NCI-H526 treated with DMSO at 0.1 percent for 48 hours (cell line): ENCODE data around the gene SPTLC3.
A peak's percentile ranks its signal among the peaks of the same experiment; 100 is the strongest.

Experiments used
- DNase-seq: peaks from one replicate; lab custom pipeline; 2025; lab: John Stamatoyannopoulos, UW

Gene SPTLC3

DNA sequence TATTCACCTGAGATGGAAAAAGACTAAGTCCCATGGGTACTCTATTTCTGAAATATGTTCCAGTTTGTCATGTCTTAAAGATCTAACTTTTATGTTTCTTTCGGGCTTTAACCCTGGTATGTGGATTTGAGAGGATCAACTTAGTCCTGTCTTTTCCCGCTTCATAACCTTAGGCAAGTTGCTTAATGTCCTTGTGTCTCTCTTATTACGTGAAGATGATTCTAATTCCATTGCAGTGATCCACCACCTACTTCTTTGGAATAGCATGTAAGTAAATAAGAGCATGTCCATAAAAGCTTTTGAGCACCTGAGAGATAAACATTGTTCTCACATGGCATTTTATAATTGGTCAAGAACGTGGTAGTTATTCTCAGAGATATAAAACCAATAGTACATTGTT lies 23.0 kb downstream of the SPTLC3 start:
- DNase-seq = no peak

DNA sequence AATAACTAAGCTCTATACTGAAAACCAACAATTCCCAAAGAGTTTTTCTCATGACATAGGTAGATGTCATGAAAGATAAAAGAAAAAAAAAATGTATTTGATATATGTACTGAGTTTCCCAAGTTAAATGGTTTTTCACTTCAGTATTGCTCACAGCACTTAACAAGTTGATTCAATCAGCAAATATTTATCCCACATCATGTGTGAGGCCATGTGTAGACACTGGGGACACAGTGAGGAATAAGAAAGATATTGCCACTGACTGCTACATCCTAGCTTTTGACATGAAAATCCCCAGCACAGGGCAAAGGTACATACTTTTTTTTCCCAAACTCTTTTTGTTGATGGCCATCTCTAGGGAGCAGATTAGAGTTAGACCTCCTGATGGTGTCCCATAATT lies 25.3 kb downstream of the SPTLC3 start:
- no peak for DNase-seq

DNA sequence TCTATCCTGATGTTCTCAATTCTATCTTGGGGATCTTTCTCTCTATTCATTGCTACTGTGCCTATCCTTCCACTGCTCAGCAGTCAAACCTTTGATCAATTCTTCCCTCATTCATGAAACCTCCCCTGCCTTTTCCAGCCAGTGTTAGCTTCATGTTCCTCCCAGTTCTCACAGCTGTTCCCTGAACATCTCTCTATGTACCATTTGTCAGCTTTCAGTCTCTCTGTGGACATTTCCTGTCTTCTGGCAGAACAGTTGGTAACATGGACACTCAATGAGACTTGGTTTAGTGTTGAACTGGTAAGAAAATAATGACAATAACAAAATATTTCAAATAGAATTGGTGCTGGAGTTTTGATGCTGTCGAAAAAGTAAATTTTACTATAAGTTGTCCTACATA lies 26.2 kb downstream of the SPTLC3 start:
- no peak for DNase-seq

DNA sequence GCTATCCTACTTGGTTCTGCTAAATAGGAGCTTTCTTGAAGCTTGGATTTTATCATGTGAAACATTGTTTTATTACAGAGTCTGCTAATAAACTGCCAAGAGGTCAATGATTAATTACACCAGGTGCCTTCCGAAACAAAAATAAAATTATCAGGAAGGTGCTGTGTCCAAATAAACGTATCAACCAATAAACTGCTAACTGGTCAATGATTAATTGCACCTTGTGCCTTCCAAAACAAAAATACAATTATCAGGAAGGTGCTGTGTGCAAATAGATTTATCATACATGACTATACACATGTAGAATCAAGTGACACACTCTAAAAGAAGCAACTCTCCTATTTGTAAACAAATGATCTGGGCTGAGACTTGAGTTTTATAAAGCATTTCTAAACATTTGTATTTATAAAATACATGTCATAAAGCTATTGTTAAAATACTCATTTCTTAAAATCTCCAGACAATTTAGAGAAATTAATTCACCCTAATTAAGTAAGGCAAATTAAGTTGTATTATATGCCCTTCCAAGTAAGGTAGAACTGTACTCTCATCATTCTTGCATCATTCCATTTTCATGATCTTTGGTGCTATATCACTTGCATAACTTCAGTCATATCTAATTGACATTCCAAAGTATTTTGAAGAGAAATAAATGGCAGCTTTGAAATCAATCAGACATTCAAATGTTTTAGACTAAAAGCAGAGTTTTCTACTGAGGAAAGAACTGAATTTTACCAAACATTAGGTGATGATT lies 26.8 kb downstream of the SPTLC3 start:
- no peak for DNase-seq

DNA sequence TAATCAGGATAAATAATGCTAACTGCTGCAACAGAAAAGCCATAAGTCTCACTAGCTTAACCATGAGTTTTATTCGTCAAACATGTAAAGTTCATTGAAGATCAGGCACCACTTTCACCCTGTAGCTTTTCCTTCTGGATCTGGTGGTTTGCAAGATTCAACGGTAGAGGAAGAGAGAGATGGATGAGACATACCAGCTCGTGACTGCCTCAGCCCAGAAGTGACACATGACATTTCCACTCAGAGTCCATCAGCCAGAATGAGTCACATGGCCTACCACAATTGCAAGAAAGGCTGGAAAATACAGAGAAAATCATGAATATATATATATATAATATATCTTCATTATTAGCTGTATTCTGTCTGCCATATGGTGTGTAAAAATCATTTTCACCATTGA lies 29.0 kb downstream of the SPTLC3 start:
- DNase-seq = no peak

DNA sequence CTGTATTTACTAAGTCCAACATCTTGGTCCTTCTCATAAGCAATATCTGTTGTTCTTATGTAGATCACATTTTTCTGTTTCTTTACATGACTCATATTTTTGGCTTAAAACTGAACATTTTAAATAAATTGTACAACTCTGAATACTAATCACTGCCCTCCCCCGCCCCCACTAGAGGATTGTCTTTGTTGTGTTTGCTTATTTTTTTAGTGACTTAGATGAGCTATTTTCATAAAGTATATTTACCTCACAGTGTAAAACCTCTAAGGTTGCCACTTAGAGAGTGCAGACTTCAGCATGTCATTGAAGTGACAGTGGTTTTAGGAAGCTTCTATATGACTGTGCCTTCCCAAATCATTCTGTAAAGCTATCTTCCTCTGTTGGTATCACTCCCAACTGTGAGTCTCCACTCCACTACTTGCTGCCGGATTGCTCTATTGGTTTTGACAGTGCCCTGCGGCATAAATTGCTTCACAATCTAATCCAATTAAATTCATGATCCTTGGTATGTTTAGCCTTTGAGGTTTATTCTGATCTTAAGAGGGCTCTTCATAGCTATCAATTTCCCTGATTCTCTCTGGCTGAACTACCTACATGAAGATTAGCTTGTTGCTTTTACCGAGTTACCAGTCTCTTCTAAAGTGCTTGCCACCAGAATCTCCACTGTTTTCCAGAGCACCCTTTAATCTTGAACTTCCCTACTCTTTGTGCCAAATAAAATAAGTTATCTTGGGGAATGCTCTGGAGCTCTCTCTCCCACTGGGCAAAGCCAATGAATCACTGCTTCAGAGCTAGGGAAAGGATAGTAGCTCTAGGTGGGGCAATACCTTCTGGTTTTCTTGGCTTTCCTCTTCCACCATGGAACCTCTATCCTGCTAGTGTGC lies 33.0 kb downstream of the SPTLC3 start:
- DNase-seq = no peak

DNA sequence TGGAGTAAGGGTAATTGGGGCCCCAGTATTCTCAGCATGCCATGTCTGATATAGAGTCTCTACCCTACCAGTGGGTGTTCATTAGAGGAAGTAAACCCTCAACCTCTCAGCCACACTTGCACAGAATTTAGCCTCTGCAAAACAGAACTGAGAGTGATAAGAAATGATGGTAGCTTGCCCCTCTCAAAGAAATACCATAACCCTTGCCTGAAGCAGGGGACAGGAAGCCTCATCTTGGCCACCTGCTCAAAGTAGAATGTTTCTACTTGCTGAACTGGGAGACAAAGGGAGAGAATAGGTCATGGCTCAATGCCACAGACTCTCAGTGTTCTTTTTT lies 33.7 kb downstream of the SPTLC3 start:
- DNase-seq = no peak

DNA sequence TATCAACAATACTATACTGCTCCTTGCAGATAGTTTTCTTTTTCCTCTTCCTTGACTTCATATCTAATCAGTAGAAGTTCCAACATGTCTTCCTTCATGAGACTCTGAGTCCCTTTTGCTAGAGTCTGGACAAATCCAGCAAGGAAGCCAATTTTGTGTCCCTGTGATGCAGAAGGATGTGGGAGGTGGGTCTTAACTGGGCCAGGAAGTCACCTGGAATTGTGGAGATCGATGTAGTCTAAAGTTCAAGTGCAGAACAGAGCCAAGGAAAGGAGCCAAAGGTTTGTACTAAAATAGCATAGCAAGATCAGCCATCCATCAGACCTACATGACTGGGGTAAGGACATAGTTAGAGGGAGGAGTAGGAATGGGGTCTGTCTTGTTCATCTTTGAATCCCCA lies 37.6 kb downstream of the SPTLC3 start:
- DNase-seq = no peak

DNA sequence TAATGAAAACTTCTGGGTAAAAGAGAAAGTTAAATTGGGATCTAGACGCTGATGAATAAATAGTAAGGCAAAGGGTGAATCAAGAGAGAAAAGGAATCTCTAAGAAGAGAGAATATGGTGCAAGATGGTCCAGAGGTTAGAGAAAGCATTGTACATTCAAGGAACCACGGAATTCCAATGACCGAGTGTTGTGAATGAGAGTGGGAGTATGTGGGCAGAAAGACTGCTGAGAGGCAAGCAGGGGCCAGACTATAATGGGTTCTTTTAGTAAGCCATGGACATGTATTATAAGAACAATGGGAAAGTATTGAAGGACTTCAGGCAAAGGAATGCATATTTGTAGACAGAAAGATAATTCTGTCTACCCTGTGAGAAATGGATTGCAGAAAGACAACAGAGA lies 45.2 kb downstream of the SPTLC3 start:
- no peak for DNase-seq

DNA sequence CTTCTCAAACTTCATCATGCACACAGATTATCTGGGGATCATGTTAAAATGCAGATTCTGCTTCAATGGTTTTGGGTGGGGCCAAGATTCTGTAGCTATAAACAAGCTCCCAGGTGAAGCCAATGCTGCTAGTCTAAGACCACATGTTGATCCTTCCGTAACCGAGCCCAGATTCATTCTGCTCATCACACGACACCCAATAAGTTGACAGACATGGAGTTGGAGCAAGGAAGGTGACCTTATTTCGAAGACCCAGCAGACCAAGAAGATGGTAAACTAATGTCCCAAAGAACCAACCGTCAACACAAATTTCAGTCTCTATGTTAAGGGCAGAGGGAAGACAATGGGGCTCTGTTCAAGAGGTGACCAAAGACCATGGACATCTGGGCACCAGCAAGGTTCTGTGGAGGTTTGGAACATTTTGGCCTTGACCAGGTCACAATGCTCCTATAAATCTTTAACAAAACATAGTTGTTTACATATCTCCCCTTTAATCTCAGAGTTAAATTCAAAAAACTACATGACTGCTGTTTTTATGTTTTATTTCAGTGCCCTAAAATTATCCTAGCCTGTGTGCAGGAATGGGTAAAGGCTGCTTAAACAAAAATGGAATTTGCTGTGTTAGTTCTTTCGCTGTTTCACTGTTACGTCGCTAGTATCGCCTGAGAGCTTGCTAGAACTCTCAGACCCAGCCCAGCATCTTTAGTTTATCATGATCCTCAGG lies 50.1 kb downstream of the SPTLC3 start:
- DNase-seq = no peak

DNA sequence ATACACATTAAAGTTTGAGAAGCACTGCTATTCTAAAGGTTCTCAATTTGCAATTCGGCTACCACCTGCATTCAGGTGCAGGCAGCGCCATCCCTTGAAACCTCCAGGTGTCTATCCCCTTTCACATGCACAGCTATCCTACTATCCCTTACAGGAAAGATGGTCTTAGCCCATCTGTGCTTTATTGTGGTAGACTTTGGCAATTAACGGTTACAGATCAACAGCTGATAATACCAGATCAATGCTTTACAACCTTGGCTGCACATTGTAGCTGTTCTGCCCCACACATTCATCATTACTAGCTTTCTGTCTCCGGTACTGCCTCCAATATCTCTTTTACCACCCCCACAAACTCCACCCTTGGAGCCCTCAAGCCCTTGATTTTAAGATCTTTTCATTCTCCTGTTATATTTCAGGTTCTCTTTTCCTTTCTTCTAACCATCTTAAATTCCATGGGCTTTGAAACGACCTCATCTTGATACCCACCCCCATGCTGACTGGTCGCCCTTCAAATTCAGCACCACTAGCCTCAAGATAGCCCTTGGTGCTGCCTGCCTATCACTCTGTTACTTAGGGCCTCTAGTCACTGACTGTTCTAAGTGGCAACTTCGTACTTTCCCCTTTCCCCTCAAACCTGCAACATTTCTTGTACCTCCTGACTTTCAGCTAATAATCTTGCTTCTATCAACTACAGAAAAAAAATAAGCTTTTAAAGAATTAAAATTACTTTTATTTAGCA lies 50.8 kb downstream of the SPTLC3 start:
- DNase-seq = no peak

DNA sequence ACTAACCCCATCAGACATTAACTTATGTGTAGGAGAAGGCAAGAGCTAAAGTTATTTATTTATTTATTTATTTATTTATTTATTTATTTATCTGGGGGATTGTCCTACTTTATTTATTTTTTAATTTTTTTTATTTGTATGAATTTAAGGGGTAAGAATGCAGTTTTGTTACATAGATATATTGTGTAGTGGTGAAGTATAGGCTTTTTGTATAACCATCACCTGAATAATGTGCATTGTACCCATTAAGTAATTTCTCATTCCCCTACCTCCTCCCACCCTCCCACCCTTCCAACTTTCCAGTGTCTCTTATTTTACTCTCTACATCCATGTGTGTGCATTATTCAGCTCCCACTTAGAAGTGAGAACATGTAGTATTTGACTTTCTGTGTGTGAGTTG lies 51.6 kb downstream of the SPTLC3 start:
- no peak for DNase-seq

DNA sequence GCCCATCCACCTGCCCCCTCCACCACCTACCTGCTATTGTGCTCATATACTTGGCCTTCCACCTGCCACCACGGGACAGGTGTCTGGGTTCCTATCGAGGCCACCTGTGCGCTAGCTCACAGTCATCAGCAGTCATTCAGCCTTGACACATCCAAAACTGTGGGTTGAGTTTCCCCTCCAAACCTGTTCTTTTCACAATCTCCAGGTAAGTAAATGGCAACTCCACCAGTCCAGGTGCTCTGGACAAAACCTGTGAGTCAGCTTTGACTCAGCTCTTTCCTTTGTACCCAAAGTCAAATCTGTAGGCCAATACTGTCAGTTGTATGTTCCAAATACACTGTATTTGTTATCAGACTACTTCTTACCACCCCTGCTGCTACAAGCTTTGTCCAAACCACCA lies 52.6 kb downstream of the SPTLC3 start:
- DNase-seq = no peak

DNA sequence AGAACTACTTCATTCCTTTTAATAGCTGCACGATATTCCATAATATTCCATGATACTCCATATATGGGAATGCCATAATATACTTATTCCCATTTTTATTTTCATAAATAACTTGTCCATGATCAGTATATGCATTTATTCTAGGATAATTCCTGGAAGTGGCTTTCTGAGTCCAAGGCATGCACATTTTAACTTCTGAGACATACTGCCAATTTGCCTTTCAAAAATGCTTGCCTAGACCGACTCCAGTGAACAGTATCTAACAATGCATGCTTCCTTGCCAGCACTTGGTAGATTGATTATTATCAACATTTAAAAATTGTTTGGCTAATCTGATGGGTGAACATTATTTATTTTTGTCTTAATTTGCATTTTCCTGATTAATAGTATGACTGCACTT lies 54.0 kb downstream of the SPTLC3 start:
- DNase-seq = no peak

DNA sequence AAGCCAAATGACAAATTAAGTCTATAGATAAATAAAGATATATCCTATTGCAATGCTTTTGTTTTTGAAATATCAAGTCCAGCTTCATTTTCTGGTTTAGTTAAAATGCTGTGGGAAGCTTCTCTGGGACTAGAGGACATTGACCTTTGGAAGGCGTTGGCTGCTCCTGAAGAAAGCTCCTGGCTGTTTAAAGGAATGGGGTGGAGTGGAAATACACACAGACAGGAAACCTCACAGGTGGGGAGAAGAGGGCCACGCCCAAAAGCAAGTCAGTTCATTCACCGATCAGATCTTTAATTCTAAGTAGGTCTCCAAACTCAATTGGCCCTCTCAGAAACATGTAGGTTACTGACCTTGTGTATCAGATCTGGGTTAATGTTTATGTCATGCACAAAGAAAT lies 59.6 kb downstream of the SPTLC3 start:
- no peak for DNase-seq

DNA sequence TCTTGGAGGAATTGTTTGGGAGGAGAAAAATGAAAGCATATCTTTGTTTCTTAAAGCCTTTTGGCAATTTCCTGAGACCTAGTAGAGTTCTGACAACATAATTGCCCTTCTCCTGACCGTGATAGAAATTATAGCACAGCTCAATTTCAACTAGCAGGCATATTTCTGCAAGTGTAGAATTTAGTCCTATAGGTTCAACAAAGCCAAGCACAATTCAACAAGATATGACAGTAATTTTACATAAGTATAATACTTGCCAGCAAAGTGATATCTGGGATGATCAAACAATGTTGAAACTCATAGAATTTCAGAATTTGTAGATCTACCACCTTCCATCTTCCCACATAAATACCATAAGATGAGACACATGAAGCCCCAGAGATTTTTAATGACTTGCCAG lies 73.1 kb downstream of the SPTLC3 start:
- no peak for DNase-seq

DNA sequence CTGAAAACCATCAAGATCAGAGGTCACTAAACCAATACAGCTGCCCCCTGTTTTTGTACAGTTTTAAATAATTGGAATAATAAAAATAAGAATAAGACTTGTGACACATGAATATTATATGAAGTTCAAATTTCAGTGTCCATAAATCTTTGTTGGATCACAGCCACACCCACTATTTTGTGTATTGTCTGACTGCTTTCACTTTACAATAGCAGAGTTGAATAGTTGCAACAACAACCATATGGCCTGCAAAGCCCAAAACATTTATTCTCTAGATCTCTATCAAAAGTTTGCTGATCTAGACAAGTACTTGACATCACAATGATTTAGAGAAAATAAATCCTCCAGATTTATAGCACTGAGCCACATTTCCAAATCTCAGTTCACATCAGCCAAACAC lies 73.6 kb downstream of the SPTLC3 start:
- DNase-seq = no peak

DNA sequence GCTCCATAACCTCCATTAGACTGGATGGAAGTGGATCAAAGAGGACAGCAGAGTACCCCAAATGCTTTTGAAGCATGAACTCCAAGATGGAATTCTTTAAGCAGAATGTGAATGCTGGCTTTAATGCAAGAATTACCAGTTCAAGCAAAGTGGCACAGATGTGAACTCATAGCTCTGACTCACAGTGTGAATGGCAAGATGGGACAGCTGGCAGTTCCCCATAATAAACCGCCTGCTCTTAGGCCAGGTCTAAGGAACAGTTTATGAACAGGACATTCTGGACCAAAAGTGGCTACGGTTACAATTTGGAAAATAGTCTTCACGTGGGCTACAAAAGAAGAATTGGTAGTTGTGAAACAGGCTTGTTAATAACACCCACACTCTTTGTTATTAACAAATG lies 76.5 kb downstream of the SPTLC3 start:
- no peak for DNase-seq

DNA sequence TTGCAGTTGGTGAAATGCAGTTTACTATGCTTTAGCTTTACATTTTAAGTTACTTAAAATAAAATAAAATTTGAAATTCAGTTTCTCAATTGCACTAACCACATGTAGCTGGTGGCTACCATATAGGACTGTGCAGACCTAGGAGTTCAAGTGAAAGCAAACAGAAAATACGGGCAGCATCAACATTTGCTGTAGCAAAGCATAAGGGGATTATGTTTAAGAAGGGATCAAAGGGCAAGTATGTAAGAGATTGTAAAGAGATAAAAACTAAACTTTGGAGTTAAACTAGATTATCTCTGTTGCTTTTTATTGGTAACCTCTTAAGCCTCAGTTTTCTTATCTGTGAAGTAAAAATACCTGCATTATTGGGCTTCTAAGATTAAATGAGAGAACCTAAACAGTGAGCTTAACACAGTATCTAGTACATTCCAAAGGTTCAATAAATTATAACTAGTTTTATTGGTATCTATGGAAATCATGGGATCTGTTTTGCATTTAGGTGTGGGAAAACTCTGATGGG lies 81.2 kb downstream of the SPTLC3 start:
- peak; percentile 40 for DNase-seq

DNA sequence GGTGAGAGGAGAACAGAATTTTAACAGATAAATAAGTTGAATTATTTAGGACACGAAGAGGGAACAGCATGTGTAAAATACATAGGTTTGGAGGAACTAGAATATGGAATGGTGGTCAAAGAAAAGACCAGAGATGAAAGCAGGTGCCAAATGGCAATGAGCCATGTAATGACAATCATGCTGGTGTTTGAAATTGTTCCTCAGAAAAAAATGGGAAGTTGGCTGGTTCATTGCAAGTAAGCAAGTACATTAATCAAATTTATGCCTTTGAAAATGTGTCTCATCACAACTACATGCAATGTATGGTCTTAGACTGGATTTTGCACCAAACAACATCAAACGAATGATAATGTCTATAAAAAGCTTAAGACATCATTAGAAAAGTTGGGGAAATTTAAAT lies 83.3 kb downstream of the SPTLC3 start:
- DNase-seq = no peak

DNA sequence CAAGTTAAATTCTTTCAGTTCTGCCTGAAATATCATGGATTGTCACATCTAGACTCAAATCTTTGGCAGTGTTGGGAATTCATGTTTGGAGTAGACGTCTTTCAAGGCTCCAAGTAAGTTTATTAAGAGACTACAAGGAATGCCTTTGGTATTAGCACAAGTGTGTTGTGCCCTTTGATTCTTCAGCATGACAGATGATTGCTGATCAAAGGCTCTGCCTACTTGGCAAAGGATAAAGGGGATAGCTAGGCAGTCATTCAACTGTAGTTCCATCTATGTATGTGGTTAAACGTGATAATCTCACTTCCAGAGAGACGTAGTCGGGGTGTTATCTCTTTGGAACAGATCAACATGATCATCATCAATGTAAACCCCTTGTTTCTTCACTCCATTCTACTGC lies 86.2 kb downstream of the SPTLC3 start:
- DNase-seq = no peak

DNA sequence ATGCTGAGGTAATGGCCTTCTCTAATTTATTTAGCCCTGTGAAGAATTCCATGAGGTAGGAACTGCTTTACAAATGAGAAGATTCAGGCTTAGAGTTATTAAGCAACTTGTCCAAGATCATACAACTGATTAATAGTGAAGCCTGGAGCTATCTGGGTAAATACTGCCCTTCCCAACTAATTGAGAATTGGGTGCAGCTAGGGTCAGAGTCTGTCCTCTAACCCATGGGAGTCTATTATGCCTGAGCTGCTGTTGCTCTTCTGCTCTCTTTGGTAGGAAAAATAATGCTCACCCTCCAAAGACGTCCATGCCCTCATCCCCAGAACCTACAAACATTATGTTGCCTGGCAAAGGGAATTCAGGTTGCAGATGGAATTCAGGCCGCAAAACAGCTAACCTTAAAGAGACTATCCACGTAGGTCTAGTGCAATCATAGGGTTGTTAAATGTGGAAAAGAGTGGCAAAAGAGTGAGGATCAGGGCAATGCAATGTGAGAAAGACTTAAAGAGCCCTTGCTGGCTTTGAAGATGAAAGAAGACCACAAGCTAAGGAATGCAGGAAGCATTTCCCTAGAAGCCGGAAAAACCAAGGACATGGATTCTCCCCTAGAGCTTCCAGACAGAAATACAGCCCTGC lies 90.1 kb downstream of the SPTLC3 start:
- DNase-seq = no peak
